SK-N-DZ (cell line): ENCODE results near the gene HSPH1. TPM values are rescaled to one million over a fixed set of nuclear protein-coding genes. Genes with fewer than 3 reads are reported as not detected.

Experiments
- DNase-seq: peaks from one replicate; pipeline ENCODE4 v3.0.0-alpha.2; 2015; ENCODE audit warnings: low spot score
- polyA plus RNA-seq, 2 experiments: library from polyadenylated mRNA; depleted of rRNA; stranded (reverse); fragments of >200 nt; gene quantifications; 2 replicates each; pipeline ENCODE4 v1.2.3, GENCODE V29; 2014

Gene HSPH1
- 97.4 and 97.5 TPM in 2 replicates for polyA plus RNA-seq (2014; cell fraction: cytosol; rRNA removed)
- polyA plus RNA-seq (2014; cell fraction: nucleus; rRNA removed) = 137 and 171 TPM in 2 replicates

DNA sequence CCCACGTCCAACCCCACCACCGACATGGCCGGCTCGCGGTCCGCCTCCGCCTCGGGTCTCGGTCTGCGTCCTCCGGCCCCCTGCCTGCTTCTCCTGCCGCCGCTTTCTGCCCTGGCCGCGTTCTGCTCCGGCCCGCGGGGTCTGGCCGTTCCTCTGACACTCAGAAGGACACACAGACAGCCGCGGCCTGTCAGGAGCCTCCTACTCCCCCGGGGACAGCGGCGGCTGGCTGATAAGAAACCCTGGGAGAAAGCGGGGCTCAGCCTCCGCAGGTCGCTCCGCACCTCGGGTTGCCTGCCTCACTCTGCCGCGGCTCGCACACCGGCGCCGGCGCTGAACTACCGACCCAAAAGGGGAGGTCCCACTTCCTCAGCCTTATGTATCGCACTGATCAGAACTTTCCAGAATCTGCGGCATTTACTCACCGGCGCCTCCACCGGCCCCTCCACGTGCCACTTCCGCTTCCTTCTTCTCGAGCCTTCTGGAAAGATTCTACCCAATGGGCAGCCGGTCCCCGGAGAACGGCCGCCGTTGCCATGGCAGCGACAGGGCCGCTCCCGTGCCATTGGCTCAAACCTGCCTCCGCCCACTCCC lies at the start of gene HSPH1:
Gene HSPH1, minus strand, starts transcription at position 348 of the 594 bp plus-strand sequence. Its CDS starts 322 bp downstream, at position 26.
- peak; percentile 99 for DNase-seq

DNA sequence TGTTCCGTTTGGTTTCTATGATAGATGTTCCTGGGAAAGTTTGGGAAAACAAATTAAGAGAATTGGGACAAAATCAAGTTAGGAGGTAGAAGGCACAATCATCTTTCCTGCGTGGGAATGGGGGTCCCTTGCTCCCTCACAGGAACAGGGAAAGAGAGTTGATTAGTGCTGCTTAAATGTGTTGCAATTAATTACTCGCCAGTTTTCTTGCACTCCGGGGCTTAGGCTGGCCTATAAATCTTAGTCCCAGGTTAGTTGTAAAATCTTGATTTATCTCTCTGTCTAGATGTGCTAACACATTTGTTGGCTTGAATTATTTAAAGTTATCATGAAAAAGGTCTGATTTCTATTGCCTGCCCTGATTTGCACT lies 48.1 kb upstream of the HSPH1 start:
- no peak for DNase-seq

DNA sequence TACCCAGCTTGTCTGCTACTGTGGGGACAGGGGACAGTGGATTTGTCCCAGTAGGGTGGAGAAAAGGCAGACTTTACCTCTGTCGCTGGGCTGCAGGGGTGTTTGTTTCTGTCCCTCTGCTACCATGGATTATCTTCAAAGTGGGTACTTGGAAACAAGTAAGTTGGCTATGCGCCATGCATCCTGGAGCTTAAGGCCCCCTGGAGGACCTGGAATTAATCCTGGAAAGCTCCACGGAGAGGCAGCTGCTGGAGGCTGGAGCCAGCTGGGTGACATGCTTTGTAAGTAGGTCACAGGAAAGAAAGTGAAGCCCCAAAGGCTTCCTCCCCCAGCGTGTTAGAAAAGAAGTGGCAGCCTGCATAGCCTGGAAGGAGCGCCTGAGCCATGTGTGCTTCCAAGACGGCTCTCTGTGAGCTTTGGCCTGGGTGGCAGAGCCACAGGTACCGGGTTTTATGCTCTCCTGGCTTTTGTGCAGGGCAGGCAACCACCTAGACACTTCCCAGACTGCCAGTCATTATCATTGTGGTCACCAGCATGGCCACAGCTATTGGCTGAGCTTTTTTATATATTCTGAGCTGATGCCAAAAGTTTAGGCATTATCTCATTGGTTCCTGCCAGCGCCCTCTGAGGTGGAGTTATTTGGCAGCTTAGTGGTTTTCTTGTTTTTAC lies 47.6 kb upstream of the HSPH1 start:
- DNase-seq = peak; percentile 80

DNA sequence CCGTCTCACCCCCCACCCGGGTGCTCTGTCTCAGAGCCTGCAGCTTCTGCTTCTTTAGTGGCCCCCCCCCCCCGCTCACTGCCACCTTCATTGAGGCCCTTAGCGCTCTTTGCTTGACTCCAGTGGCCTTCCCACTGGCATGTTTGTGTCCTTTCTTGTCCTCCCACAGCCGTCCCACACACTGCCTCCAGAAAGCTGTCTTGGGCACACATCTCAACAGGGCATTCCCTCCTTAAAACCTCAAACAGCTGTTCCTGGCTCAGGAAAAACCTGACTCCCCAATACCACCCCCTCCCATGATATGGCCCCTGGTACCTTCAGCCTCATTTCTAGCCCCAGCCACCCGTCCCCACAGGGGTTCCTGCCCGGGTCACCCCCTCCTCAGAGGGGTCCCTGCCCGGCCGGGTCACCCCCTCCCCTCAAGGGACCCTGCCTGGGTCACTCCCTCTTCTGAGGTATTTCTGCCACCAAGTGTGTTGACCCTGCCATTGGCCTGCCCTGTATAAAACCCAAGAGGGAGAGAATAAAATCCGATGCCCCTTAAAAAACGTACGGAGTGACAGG lies 46.9 kb upstream of the HSPH1 start:
- no peak for DNase-seq

DNA sequence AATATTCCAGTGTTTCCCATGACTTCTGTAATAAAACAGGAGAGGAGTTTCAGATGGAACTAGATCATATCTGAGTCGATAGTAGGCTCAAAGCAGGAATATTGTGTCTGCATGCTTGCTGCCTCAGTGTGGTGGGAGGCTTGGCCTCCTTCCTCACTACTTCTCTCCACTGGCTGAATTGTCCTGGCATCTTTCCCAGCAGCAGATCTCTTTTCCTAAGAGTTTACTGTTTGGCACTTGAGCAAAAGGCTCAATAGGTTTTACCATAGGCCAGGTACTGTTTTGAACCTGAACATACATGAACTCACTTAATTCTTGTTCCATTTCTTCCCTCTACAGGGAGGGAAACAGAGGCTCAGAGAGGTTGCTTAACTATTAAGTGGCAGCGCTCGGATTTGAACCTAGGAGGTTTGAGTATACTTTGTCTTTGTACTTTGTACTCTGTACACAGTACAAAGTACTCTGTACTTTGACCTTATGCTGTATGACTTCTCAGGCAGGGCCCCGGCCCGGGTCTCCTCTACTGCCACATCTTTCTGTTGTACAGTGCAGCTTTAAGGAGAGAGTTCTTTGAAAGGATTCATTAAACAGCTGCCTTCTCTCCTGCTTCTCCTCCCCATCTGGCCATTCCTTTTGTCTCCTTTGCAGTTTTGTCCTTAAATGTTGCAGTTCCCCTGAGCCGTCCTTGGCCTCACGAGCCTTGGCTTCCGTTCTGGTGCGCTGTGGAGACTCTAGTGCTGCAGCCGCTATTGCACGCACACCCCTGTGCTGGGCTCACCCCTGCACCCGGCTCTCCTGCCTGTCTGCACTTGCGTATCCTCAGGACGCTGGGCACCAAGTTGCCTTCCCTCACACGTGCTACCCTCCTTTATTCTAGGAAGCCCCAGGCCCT lies 46.2 kb upstream of the HSPH1 start:
- no peak for DNase-seq

DNA sequence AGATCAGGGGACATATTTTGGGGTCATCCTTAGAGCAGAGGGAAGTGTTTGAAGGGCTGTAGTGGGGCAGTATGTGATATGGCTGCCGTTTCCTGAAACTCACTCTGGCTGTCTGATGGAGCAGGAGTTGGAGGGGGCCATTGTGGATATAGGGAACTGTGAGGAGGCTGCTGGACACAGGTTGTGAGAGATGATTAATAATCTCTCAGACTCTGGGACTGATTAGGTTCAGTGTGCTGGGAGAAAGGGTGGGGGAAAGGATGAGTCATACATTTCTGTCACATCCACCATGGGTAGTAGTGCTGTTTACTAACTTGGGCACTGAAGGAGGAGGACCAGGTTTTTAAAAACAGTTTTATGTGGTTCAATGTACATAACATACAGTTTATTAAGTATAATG lies 42.9 kb upstream of the HSPH1 start:
- no peak for DNase-seq

DNA sequence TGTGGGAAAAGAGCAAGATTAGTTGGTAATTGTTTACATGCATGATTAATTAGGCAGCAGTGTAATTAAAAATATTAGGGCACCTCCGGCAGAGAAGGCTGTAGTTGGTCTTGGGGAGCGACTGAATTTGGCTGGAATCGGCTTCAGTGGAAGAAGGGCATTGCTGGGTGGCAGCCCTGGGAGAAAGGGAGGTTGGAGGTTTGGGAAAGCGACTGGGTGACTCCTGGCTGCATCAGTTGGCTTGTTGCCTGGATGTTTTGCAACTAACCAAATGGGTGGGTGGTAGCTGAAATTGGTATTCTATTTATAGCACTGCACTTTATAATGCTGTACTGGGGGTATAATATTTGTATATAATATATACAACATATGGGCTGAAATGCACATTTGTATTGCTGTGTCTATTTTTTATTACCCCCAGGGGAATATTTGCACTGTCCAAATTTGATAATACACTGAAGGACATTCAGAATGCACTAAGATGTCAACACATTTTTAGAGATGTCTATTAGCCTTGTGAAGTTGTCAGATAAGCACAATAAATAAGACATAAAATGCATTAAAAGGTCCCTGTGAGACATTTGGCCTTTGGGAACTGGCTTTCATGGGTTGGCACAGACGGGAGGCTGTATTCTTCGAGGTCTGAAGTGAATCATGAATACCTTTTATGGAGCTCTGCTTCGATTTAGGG lies 39.8 kb upstream of the HSPH1 start:
- DNase-seq = no peak

DNA sequence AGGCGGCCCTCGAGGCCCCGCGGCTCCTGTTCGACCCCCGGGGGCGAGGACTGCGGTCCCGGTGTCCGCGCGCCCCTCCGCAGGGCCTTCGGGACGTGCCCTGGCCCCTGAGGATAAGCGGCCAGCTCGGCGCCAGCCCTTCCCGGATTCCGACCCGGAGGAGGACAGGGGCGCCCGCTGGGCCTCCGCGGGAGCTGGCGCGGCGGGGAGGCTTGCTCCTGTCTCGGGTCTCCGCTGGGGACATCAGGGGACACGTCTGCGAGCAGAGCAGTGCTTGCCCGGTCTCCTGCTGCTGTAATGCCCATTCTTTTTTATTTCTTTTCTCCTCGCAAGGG lies 38.9 kb upstream of the HSPH1 start:
- peak; percentile 59 for DNase-seq

DNA sequence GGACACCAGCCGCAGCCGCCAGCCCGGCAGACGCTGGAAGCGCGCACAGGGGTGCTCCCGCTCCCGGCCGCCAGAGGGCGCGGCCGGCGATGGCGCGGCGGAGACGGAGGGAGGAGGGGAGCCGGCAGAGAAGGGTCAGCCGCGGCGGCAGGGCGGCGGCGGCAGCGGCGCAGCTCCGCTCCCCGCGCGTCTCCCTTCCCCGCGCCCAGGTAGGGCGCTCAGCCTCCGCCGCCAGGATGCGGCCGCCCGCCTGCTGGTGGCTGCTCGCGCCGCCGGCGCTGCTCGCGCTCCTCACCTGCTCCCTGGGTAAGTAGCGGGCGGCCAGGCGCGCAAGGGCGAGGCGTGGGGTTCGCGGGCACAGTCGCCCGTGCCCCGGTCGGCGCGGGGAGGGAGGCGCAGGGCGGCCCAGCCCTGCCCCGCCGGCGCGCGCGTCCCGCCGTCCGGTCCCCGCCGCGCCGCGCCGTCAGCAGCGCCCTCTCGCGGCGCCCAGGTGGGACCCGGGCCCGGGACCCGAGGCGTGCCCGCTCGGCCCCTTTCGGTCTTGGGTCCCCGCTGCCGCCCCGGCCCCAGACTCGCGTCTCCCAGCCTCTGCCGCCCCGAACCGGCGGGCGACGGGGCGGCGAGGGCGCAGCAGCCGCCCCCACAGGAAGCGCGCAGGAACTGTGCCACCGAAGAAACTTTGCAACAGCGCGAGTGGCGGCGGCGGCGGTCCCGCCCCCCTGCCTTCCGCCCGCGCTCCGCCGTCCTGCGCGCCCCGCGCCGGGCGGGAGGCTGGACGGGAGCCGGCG lies 38.3 kb upstream of the HSPH1 start, which contains the start of gene B3GLCT:
Gene B3GLCT, plus strand, starts transcription at position 127 of the 788 bp plus-strand sequence. Its CDS starts 110 bp downstream, at position 237.
- peak; percentile 80 for DNase-seq

DNA sequence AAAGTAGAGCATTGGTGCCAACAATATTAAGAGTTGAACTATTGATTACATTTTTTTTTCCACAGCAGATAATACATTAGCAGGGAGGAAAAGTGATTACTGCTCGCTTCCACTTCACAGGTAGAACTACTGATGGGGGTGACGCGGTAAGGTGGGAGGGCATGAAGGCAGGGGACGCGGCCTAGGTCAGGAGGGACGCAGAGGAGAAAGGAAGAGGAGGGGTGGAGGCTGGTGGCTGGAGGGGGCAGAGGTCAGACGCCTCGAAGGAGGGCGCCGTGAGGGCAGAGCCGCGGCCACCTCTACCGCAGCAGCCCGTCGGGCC lies 37.8 kb upstream of the HSPH1 start:
- DNase-seq = no peak

DNA sequence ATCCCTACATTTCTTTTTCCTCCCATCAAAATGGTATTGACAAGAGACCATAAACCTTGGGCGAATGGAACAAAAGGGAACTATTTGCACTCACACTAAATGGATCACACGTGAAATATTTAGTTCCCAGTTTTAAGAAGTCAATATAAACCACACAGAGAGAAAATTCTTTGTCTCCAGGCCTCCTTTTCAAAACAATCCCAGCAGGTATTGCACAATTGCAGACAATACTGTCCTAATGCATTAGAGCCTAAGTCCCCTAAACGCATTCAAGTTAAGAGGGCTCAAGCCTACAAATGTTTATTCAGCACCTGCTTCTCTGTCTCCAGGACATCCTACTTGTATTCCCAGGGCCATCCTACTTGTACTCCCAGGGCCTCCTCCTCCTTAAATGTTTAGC lies 36.8 kb upstream of the HSPH1 start:
- no peak for DNase-seq

DNA sequence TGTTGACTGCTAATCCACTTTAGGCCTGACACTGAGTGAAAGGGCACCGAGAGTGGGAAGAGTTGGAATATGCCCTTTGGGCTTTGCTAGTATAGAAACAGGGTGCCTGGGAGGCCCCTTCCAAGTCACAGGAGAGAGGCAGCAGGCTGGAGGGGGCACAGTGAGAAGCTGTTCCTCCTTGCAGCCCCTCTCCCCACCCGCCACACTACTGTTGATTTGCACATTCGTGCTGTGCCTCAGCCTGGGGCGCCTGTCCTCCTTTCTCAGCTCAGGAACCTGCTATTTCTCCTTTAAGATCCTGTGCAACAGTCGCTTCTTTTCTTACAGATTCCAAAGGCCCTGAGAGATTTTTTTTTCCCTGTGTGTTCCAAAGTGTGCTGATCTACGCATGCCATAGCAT lies 35.3 kb upstream of the HSPH1 start:
- no peak for DNase-seq

DNA sequence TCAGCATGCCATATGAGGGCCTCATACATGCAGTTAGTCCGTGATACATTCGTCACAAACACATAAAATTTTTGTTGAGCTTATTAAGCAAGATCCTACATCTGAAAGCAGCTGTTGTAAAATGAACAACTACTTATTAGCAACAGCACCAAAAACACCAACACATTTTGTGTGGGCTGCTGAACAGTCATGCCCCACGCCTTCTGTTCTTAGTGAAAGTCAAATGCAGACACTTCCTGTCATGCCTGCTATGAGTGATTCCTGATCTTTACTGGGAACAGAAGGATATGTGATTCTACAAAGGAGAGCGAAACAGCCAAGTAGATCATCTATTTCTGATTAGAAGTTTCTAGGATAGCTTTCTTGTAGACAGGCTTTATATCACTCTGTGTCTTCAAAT lies 33.9 kb upstream of the HSPH1 start:
- DNase-seq = no peak

DNA sequence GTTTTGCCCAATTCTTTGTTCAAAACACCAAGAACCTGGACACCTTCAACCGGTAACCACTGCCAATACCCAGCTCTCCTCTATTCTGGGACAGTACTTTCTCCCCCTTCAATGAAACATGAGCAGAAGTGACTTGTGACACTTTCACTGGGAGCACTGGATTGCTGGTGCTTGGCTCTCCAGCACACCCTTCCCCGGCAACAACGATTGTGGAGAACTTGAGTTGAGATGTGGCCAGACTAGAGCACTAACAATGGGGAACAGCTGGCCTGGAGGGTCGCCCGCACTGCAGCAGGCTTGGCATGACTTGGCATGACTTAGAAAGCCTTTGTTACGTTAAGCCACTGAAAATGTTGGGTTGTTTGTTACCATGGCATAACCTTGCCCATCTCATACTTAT lies 30.6 kb upstream of the HSPH1 start:
- no peak for DNase-seq

DNA sequence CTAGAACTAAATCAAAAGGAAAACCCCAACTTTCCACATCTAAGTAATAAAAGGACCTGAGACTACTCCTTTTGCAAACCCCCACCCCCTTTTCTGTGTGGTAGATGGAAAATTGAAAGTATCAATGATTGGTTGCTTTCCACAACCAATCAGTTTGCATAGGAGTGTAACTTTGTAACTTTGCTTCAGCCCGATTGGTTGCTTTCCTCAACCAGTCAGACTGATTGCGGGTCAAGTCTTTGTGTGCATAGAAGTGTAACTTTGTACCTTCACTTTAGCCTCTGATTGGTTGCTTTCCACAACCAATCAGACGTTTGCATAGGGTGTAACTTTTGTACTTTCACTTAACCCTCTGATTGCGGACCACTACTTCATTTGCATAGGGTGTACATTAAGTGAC lies 30.0 kb upstream of the HSPH1 start:
- no peak for DNase-seq

DNA sequence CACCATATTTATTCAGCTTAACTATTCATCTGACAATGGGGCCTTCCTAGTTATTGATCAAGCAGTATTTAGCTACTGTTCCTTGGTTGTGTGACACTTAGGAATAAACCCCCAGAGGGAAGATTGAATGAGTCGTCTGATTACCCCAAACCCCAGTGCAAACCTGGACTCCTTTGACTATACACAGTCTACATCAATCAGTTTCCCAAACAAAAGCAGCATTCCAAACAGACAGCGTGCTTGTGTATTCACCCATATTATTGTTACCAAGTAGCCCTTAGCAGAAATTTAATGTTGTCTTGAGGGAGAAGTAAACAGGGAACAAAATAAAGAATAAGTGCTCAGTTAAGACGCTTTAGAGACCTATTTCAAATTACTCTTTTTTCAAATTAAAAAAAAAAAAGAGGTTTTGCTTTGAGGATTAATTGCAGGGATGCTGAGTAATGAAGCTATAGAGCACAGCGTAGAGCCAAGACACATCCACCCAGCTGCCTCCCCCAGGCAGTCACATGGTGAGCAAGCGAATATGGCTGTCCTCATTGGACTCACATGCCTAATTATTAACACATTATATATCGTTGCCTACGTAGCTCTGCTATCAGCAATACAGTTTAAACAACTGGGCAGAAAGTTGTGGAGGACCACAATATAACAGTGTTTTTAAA lies 23.4 kb upstream of the HSPH1 start:
- DNase-seq = no peak

DNA sequence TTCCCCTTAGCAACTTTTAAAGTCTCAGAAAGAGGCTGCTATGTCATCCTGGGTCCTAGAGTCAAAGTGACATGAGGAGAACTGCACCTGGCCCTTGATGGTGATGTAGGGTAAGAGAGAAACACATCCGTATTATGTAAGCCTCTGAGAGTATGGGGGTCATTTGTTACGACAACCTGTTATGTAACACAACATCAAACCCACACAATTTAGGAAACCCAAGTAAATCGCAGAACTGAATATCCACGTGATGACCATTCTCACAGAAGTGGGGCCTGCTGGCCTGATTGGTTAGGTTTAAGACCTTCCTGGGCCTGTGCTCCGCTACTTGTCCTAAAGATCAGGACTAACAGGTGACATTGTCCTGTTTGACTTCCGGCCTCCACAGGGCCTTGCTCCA lies 22.7 kb upstream of the HSPH1 start:
- DNase-seq = no peak

DNA sequence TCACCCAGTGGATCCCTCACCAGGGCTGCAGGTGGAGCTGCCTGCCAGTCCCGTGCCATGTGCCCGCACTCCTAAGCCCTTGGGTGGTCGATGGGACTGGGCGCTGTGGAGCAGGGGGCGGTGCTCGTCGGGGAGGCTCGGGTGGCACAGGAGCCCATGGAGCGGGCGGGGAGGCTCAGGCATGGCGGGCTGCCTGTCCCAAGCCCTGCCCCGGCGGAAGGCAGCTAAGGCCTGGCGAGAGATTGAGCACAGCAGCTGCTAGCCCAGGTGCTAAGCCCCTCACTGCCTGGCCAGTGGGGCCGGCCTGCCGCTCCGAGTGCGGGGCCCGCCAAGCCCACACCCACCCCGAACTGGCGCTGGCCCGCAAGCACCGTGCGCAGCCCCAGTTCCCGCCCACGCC lies 21.3 kb upstream of the HSPH1 start:
- no peak for DNase-seq

DNA sequence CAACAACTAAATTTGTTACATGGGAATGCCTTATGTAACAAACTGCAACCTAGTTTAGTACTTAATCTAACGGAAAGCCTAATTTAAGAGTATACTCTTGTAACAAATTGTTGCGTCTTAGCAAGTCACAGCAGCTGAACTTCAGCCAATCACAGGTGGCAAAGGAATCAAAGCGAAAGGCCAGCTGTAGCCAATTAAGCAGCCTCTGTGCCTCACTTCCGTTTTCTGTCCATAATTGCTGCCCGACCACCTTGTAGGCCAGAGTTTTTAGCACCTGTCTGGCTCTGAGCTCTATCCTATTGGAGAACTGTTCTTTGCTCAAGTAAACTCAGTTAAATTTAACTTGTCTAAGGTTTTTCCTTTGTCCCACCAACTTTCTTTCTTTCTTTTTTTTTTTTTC lies 18.1 kb upstream of the HSPH1 start:
- no peak for DNase-seq

DNA sequence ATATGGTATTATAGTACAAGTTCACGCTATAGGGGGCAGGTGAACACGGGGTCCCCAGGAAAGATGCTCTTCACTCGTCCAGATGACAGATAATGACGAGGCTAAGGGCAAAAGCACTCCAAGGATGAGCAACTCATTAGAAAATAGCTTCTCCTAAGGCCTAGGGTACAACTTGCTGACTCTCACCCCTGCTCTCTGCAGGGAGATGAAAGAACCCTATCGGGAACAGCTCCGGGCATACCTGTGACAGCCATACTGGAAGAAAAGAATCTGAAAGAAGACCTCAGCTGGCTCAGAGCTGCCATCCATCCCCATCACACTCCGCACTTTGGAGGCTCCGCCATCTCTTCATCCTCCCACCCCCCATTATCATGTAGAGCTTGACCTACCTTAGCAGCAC lies 17.5 kb upstream of the HSPH1 start:
- no peak for DNase-seq
